Measurements from ENCODE around the gene TNS3.

TNS3 gene

DNA sequence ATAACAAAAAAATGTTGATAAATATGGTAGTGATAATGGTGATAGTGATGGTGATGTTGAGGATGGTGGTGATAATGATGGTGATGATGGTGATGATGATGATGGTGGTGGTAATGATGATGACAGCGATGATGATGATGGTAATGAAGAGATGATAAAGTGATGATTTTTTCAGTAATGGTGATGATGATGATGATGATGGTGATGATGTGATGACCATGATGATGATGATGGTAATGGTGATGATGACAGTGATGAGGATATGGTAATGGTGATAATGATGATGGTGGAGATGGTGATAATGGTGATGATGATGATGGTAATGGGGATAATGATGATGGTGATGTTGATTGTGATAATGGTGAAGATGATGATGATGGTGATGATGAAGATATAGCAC, 321.6 kb downstream of the TNS3 start:
- TF ChIP-seq, protein P1, sequence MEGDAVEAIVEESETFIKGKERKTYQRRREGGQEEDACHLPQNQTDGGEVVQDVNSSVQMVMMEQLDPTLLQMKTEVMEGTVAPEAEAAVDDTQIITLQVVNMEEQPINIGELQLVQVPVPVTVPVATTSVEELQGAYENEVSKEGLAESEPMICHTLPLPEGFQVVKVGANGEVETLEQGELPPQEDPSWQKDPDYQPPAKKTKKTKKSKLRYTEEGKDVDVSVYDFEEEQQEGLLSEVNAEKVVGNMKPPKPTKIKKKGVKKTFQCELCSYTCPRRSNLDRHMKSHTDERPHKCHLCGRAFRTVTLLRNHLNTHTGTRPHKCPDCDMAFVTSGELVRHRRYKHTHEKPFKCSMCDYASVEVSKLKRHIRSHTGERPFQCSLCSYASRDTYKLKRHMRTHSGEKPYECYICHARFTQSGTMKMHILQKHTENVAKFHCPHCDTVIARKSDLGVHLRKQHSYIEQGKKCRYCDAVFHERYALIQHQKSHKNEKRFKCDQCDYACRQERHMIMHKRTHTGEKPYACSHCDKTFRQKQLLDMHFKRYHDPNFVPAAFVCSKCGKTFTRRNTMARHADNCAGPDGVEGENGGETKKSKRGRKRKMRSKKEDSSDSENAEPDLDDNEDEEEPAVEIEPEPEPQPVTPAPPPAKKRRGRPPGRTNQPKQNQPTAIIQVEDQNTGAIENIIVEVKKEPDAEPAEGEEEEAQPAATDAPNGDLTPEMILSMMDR (IDR thresholded peaks at IDR 0.05; ENCODE audit: low read depth, low read length): no peak
- DNase-seq (ENCODE audit: extremely low read depth, low read depth): no peak

DNA sequence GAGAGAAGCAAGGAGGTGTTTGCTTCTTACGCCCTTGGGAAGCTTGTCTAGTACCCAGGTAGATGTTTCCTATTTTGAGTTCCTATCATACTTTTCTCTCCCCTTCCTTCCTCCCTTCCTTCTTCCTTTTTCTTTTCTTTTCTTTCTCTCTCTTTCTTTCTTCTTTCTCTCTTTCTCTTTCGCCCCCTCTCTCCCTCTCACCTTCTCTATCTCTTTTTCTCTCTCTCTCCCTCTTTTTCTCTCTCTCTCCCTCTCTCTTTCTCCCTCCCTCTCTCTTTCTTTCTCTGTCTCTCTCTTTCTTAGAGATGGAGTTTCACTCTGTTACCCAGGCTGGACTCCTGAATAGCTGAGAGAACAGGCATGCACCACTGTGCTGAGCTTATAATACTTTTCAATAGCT, 322.2 kb downstream of the TNS3 start:
- TF ChIP-seq, protein P1 (IDR thresholded peaks at IDR 0.05; ENCODE audit: low read depth, low read length): no peak
- no peak for DNase-seq (ENCODE audit: extremely low read depth, low read depth)

DNA sequence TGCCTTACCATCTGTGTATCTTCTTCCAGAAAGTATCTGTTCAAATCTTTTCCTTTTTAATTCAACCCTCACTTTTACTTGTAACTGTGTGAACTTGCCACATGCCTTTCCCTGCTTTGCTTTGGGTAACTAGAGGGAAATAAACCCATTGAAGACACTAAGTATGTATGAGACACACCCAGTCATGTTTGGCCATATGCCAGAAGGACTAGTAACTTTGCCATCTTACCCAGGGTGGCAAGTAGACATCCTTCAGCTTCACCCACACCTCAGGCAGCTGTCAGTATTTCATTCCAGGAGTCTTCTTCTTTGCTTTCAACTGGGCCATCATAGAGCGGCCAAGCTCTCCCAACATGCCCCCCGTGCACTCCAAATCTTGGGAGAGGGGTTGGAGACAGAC, 323.1 kb downstream of the TNS3 start:
- TF ChIP-seq, protein P1 (IDR thresholded peaks at IDR 0.05; ENCODE audit: low read depth, low read length): no peak
- no peak for DNase-seq (ENCODE audit: extremely low read depth, low read depth)

DNA sequence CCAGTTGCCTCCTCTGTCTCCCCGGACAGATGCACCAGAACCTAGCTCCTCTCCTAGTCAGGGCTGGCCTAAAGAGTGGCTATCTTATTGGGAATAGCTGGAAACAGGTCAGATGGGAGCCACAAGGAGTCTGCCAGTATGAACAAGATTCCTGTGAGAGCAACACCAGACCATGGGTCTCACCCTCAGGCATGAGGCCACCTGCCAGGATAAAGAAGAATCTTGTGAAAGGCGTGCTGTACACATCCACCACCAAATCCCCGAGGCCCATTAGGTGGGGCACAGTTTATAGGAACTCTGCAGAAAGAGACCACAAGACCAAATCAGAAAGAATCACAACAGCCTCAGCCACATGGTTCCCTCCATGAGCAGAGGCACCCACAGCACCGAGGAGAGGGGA, 325.9 kb downstream of the TNS3 start:
- TF ChIP-seq, protein P1 (IDR thresholded peaks at IDR 0.05; ENCODE audit: low read depth, low read length): no peak
- DNase-seq (ENCODE audit: extremely low read depth, low read depth): no peak

DNA sequence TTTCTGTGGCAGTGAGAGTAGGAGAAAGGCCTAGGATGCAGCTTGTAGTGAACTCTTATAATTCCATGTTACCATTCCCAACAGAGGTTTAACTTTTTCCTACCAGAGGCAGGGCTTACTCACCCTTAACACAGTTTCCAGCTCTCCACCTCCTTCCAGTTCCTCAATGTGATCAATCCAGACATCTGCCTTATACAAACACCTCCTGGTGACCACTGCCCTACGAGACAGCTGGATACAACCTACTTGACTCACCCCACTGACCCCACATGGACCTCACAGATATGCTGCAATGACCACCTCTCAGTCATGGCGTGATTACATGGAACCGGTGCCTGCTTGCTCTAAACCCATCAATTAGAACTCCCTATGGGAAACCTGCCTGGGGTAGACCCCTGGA, 326.5 kb downstream of the TNS3 start:
- TF ChIP-seq, protein P1 (IDR thresholded peaks at IDR 0.05; ENCODE audit: low read depth, low read length): no peak
- DNase-seq (ENCODE audit: extremely low read depth, low read depth): no peak

DNA sequence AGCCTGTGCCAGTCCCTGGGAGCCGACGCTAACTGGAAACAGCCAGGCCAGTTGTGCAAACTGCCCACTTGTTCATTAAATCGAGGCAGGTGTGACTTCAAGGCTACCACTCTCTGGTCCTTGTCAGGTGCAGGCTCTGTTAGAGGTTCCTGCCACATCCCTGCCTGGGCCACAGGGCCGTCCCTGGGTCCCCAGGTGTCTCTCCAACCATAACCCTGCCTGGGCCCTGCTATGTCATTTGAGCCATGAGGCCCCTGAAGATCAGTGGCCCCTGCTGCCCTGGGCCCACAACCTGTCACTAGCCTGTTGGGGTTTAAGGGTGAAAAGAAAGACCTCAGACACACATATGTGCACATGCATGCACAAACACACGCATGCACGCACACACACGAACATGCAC, 326.9 kb downstream of the TNS3 start:
- no peak for DNase-seq (ENCODE audit: extremely low read depth, low read depth)
- TF ChIP-seq, protein P1 (IDR thresholded peaks at IDR 0.05; ENCODE audit: low read depth, low read length): no peak

DNA sequence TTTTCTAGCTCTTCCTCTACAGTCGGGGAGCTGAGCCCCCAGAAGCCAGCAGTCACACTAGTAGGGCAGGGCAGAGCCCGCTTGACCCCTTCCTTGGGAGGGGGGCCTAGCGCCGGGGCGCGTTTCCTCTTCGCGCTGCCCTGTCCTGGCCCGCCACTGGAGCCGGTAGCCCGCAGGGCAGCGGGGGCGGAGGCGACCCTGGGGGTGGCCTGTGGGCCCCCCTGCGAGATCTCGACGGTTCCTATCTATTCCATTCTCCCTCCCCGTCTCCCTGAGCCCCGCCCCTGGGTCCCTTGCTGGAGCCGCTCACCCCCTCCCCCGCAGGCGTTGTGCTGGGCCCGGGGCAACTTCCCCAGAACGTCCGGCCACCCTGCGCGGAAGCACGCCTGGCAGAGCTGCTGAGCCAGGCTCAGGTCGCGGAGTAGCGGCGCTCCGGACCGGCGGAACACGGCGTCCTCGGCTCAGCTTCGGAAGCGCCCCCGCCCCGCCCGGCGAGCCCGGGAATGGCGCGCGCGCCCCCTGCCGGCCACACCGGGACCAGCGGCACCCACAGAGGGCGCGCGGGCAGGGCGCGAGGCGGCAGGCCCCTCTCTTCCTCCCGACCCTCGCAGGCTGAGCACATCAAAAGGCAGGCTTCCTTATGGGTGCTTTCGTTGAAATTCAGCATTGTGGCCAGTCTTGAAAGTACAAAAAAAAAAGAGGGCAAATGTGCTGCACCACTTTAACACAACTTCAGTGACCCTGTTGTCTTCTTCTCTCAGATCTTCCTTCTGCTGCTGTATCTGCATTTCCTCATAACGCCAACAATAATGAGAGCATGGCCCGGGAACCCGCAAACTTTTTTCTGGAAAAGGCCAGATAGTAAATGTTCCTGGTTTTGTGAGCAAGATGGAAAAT, 327.6 kb downstream of the TNS3 start:
- TF ChIP-seq, protein P1 (IDR thresholded peaks at IDR 0.05; ENCODE audit: low read depth, low read length): peak; percentile 26
- DNase-seq (ENCODE audit: extremely low read depth, low read depth): no peak

All from AG09319 (cell line).